Limb (tissue), 2 donors: ENCODE data around the gene DXO.
A peak's percentile ranks its signal among the peaks of the same experiment; 100 is the strongest.
"Not testable (repeated sequence)": the region's sequence is repeated elsewhere in the genome, so short reads cannot be mapped to it uniquely, and the experiment has no call there.

Experiments
- DNase-seq, 2 donors: peaks; one replicate each; pipeline ENCODE4 v3.0.0-alpha.2; 2016; ENCODE audit errors: extremely low spot score in 2 of 2

Gene DXO

DNA sequence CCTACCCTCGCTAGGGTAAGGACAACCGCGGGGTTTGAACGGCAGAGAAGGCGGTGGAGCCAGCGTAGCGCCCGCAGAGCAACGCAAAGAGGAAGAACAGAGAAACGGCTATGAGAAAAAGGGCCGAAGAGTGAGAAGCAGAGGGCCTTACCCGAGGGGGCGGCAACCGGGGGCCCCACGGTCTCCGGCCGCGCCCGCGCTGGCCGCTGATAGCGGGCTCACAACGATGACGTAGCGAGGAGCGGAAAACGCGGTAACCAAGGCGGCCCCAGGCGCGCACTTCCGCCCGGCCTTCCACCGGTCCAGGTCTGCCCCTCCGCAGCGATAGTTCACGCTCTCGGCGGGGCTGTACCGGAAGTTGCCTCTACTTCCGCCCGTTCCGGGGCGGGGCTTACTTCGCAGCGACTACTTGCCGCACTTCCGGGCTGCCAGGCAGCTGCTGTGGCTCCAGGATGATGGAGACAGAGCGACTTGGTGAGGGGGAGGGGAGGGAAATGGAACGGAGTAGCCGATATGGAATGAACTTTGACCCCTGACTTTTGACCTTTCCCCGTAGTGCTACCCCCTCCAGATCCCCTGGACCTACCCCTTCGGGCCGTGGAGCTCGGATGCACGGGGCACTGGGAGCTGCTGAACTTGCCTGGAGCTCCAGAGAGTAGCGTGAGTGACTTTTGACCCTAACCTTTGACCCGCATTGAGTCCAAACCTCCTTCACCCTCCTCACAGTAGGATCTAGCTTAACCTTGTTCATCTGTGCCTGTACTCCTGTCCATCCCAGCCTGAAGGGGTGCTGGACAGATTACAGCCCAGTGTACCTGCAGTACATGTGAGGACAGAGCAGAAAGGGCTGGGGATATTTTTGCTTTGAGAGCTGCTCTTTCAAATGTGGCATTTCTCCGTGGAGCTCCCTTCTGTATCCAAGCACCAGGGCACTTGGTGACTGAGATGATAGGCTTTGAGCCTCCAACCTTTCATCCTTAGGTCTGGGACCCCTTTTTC, 12.9 kb downstream of the DXO start, which contains the start of the genes NELFE and SKIC2:
Gene NELFE, minus strand, starts transcription at position 231 of the 999 bp plus-strand sequence. CDS start 525 bp downstream, outside the sequence.
Gene SKIC2, plus strand, starts transcription at position 435 of the 999 bp plus-strand sequence. Its CDS starts 18 bp downstream, at position 453.
- peak; percentile 97 to 99 for DNase-seq

DNA sequence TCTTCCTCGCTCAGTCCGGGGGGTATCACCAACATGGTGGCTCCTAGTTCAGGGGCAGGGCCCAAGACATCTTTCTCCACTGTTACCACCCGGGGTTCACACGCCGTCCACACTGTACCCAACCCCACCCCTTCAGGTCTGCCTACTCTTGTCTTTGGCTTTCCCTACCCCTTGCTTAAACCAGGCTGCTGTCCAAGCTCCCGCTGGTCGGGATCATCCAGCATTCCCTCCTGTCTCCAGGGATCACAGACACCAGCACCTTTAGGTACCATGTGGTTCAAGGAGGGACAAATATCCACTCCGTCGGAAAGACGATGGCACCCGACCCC, 13.6 kb downstream of the DXO start:
- no peak for DNase-seq

DNA sequence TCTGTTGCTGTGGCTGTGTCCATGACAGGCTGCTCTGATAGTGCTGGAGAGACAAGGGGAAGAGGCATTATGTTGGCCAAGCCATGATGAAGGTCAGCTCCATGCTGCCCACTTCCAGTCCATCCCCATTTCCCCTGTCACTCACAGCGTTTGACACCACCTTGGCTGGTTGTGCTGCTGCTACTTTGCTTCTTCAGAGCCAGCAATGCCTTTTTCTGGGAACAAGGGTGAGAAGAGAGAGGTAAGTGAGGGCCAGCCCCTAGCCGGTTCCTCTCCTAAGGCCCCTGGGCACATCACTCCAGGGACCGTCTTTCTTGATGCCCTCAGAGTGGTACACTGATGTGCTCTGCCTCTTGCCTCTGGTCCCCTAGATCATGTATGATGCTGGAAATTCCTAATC, 15.1 kb downstream of the DXO start:
- DNase-seq: no peak

DNA sequence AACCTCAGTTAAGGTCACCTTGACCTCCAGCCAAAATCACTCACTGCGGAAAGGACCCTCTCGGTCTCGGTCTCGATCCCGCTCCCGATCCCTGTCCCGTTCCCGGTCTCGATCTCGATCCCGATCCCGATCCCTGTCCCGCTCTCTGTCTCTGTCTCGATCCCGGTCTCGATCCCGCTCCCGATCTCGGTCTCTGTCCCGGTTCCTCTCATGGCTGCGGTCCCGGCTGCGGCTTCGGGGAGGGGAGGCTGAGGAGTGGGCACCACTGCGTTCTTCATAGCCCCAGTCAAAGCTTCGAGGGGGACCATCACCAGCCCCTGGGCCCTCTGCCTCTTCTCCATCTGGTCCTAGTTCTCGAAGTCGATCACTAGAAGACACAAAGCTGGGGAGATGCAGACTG, 17.4 kb downstream of the DXO start:
- DNase-seq: no peak

DNA sequence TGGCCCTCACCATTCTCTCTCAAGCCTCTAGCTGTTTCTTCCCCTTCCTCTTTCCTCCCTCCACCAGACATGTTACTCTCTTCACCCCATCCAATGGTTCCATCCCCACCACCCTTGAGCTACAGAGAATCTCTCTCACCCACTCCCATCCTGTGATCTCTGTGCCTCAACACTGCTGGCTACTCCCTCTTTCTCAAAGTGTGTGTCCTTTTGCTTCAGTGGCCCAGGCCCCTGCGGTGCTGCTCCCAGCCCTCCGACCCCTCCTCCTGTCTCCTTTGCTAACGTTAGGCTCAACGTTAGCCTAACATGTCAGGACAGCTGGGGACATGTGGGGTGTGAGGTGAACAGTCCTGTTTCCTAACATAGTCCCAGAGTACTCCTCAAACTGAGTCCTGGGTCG, 19.0 kb downstream of the DXO start:
- DNase-seq: no peak

DNA sequence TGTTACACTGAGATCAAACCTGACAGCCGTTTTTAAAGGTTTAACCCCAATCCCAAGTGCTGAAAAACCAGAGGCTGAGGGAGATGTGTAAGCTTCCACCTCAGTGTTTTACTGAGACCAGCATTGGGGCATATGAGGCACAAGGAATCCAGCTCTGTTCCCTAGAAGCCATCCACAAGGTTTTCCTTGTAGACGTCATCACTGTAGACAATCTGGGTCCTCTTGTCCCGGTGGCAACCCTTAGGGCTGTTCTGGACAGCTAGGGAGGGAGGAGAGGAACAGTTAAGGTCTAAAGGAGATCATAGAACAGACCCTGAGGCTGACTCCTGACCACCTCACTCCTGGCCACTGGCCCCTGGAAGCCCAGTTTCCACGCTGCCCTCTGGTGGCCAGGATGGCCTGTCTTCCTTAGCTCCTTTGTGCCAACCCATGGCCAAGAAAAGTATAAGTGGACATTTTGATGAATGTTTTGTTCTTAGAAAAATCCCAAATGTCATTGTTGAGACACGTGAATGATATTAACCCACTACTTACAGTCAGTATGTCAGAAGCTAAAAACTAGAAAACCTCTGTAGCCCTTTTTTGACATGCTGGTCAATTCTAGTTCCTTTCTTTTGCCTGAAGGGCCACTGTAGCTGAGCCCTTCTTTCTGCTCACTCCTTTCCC, 19.7 kb downstream of the DXO start:
- peak in 1 of 2 donors; percentile 58 for DNase-seq

DNA sequence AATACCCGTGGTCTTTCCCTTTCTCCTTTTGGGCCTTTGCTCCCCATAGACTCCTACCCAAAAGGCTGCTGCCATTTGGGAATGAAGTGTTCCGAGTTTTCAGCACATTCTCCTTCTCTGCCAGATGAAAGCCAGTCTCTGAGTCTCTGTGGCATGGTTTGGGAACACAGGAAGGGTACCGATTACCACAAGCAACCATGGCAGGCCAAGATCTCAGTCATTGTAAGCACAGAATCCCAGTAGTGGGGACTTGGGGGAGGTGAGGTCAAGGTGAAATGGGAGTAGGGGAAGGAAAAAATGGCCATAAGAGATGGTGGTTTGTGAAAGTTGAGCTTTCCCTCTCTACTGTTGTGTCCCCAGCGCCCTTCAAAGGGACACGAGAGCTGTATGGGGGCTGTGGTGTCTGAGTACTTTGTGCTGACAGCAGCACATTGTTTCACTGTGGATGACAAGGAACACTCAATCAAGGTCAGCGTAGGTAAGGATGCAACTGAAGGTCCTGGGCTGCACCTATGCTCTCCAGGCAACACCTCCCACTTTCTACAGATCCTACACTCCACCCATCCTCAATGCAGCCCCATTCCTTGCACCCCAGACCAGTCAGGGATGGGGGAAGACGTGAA, 21.9 kb downstream of the DXO start:
- no peak for DNase-seq

DNA sequence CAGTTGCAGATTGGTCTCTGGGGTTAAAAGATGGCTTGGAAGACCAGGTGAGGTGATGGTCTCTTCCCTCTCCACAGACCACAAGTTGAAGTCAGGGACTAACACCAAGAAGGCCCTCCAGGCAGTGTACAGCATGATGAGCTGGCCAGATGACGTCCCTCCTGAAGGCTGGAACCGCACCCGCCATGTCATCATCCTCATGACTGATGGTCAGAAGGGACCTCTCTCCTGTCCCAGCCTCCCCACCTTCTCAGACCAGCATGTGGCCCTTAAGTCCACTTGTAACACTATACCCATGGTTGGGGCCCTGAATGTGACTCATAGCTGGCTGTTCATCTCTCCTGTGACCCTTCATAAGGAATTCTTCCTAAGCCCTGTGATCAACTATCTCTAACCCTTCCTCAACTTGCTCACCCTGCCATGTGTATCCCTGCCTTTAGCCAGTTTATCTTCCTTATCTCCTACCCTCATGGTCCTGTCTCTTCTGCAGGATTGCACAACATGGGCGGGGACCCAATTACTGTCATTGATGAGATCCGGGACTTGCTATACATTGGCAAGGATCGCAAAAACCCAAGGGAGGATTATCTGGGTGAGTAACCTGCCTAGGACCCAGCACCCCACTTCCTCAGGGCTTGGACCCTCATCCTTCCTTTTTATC, 23.1 kb downstream of the DXO start:
- no peak for DNase-seq

DNA sequence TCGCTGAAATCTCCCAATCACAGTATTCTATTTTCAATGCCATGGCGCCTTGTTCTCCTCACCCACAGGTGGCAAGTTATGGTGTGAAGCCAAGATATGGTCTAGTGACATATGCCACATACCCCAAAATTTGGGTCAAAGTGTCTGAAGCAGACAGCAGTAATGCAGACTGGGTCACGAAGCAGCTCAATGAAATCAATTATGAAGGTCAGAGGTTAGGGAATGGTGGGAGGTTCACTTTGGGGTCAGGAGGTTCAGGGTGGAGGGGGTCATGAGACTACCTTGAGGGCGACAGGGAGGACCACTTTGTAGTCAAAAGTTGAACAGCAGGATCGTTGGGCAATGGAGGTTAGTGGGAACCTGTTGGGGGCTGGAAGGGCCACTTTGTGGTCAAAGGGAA, 23.6 kb downstream of the DXO start:
- no peak for DNase-seq

DNA sequence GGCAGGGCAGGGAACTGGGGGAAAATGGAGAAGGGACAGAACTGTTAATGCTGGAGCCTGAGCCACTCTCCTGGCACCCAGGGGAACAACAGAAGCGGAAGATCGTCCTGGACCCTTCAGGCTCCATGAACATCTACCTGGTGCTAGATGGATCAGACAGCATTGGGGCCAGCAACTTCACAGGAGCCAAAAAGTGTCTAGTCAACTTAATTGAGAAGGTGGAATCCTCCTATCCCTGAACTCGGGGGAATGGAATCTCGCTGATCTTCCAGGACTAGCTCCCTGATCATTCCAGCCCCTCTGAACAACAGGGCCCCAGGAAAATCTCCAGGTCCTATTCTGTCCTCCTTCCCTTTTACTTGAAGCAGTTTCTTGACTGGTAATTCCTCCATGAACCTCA, 24.1 kb downstream of the DXO start:
- no peak for DNase-seq

DNA sequence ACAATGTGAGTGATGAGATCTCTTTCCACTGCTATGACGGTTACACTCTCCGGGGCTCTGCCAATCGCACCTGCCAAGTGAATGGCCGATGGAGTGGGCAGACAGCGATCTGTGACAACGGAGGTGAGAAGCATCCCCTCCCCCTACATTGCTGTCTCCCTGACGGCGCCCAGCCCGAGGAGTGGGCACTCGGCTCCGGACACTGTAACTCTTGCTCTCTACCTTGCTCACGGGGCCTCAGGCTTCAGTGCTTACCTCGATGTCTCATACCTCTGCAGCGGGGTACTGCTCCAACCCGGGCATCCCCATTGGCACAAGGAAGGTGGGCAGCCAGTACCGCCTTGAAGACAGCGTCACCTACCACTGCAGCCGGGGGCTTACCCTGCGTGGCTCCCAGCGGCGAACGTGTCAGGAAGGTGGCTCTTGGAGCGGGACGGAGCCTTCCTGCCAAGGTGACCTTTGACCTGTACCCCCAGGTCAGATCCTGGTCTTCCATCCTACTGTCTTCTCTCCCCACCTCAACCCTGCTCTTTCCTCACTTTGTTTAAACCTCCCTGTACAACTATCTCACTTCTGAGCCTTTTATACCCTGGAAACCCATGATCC, 24.8 kb downstream of the DXO start:
- DNase-seq: no peak

DNA sequence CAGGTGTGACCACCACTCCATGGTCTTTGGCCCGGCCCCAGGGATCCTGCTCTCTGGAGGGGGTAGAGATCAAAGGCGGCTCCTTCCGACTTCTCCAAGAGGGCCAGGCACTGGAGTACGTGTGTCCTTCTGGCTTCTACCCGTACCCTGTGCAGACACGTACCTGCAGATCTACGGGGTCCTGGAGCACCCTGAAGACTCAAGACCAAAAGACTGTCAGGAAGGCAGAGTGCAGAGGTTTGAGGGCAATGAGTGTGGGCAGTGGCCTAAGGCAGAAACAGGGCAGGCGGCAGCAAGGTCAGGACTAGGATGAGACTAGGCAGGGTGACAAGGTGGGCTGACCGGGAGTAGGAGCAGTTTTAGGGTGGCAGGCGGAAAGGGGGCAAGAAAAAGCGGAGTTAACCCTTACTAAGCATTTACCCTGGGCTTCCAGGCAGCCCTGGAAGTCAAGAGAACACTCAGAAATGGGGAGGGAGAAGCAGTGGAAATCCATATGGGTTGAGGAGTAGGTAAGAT, 25.5 kb downstream of the DXO start:
- no peak for DNase-seq

DNA sequence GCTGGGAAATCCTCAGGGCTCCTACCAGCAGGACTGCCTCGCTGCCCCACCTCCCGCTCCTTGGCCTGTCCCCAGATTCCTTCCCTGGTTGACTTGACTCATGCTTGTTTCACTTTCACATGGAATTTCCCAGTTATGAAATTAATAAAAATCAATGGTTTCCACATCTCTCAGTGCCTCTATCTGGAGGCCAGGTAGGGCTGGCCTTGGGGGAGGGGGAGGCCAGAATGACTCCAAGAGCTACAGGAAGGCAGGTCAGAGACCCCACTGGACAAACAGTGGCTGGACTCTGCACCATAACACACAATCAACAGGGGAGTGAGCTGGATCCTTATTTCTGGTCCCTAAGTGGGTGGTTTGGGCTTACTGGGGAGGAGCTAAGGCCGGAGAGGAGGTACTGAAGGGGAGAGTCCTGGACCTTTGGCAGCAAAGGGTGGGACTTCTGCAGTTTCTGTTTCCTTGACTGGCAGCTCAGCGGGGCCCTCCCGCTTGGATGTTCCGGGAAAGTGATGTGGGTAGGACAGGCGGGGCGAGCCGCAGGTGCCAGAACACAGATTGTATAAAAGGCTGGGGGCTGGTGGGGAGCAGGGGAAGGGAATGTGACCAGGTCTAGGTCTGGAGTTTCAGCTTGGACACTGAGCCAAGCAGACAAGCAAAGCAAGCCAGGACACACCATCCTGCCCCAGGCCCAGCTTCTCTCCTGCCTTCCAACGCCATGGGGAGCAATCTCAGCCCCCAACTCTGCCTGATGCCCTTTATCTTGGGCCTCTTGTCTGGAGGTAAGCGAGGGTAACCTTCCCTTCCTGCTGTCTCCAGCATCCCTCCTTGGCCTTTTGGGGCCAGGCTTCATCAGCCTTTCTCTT, 26.2 kb downstream of the DXO start, which contains the start of gene CFB:
Gene CFB, plus strand, starts transcription at position 589 of the 863 bp plus-strand sequence. Its CDS starts 127 bp downstream, at position 716.
- peak in 1 of 2 donors; percentile 53 for DNase-seq

DNA sequence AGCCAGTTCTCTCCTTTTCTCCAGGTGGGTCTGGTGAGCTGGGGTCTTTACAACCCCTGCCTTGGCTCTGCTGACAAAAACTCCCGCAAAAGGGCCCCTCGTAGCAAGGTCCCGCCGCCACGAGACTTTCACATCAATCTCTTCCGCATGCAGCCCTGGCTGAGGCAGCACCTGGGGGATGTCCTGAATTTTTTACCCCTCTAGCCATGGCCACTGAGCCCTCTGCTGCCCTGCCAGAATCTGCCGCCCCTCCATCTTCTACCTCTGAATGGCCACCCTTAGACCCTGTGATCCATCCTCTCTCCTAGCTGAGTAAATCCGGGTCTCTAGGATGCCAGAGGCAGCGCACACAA, 26.8 kb downstream of the DXO start:
- DNase-seq: no peak

DNA sequence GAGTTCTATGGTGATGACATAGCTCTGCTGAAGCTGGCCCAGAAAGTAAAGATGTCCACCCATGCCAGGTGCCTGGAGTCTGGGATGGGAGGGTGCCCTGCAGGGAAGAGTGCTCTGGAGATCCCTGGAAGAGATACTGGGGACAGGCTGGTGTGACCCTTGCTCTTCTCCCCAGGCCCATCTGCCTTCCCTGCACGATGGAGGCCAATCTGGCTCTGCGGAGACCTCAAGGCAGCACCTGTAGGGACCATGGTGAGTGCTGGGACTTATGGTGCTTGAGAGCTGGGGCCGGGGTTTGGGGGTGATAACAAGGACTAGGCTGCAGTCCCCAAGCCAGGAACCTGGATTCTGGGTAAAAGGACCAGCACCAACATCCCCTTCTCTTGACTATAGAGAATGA, 28.2 kb downstream of the DXO start:
- no peak for DNase-seq

DNA sequence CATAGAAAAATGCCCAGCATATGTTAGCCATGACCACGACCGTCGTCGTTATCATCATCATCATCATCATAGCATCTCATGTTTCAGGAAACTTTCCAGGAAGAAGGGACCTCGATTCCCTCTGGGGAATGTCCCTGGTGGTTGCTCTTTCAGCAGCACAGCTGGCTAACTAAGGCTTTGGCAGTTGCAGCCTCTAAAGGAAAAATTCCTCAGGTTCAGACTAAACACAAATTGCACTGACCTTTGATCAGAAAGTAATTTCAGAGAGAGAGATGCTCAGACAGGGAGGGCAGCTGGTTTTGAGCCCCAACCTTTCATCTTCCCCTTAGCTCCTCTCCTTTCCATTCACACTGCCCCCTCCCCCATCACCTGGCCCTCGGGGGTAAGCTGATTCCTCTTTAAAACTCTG, 31.7 kb downstream of the DXO start:
- no peak for DNase-seq

DNA sequence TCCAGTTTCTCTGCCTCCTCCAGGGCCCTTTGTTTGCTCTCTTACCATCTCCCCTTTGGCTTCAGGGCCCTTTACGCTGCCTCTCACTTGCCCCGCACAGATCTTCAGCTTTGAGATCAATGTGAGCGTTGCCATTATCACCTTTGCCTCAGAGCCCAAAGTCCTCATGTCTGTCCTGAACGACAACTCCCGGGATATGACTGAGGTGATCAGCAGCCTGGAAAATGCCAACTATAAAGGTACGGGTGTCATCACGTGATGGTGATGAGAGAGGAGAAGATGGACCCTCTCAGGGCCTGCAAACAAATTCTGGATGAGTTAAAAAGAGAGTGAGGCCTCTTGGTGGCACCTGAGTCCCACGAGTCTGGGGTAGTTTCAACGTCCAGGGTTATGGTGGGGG, 36.1 kb downstream of the DXO start:
- no peak for DNase-seq

DNA sequence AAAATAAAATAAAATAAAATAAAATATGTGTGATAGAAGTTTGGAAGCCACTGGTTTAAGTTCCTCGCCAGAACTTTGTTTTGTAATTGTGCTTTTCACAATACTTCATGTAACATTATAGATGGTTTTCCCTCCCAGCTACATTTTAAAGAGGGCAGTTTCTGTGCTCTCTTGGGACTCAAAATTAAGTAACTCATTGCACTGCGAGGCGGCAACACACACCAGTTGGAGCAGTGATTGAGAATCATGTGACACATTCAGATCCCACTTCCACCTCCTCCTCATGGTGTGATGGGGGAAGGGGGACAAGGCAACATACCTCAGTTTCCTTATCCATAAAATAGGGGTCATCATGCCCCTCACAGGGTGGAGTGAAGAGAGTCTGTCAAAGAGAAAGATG, 36.9 kb downstream of the DXO start:
- no peak for DNase-seq

DNA sequence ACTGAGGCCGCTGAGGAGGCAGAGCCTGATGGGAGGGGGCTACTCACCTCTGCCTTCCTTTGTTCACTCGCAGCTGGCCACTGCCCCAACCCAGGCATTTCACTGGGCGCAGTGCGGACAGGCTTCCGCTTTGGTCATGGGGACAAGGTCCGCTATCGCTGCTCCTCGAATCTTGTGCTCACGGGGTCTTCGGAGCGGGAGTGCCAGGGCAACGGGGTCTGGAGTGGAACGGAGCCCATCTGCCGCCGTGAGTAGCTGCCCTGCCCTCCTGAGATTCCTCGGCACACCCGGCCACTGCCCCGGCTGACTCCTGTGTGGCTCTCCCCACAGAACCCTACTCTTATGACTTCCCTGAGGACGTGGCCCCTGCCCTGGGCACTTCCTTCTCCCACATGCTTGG, 38.4 kb downstream of the DXO start:
- DNase-seq: no peak

DNA sequence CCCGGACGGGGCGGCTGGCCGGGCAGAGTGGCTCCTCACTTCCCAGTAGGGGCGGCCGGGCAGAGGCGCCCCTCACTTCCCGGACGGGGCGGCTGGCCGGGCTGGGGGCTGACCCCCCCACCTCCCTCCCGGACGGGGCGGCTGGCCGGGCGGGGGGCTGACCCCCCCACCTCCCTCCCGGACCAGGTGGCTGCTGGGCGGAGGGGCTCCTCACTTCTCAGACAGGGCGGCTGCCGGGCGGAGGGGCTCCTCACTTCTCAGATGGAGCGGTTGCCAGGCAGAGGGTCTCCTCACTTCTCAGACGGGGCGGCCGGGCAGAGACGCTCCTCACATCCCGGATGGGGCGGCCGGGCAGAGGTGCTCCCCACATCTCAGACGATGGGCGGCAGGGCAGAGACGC, 39.8 kb downstream of the DXO start:
- DNase-seq: not testable (repeated sequence)
